GM21786 (cell line): ENCODE measurements around the gene RNF145.

Source experiments
- ATAC-seq: cut with Tn5 transposase; IDR thresholded peaks from one replicate; pipeline ENCODE4 v1.9.1; 2021; ENCODE audit not compliant: unreplicated experiment

Gene RNF145

GRCh38 chr5:159195775-159196174 lies 13.6 kb downstream of the RNF145 start:
- no peak for ATAC-seq

- no peak for ATAC-seq
Observed at GRCh38 chr5:159190170-159190569, 19.2 kb downstream of the RNF145 start.

GRCh38 chr5:159189310-159189709 lies 20.0 kb downstream of the RNF145 start:
- ATAC-seq = no peak

- no peak for ATAC-seq
Observed at GRCh38 chr5:159187719-159188118, 21.6 kb downstream of the RNF145 start.

GRCh38 chr5:159186319-159186718 lies 23.0 kb downstream of the RNF145 start:
- ATAC-seq = no peak

GRCh38 chr5:159185773-159186172 lies 23.6 kb downstream of the RNF145 start:
- no peak for ATAC-seq

GRCh38 chr5:159184858-159185381 lies 24.4 kb downstream of the RNF145 start:
- no peak for ATAC-seq

GRCh38 chr5:159184236-159184635 lies 25.1 kb downstream of the RNF145 start:
- no peak for ATAC-seq

GRCh38 chr5:159183247-159183646 lies 26.1 kb downstream of the RNF145 start:
- ATAC-seq = no peak

GRCh38 chr5:159182691-159183090 lies 26.7 kb downstream of the RNF145 start:
- no peak for ATAC-seq

GRCh38 chr5:159181651-159182050 lies 27.7 kb downstream of the RNF145 start:
- ATAC-seq = no peak

GRCh38 chr5:159181152-159181551 lies 28.2 kb downstream of the RNF145 start:
- ATAC-seq = peak; percentile 74

- ATAC-seq = no peak
Observed at GRCh38 chr5:159179529-159180305, 29.6 kb downstream of the RNF145 start.

GRCh38 chr5:159178978-159179377 lies 30.4 kb downstream of the RNF145 start:
- ATAC-seq = peak; percentile 59

GRCh38 chr5:159175547-159175946 lies 33.8 kb downstream of the RNF145 start:
- no peak for ATAC-seq

- no peak for ATAC-seq
Observed at GRCh38 chr5:159174511-159175168, 34.7 kb downstream of the RNF145 start.

- no peak for ATAC-seq
Observed at GRCh38 chr5:159171274-159171673, 38.1 kb downstream of the RNF145 start.

- ATAC-seq = no peak
Observed at GRCh38 chr5:159170021-159170420, 39.3 kb downstream of the RNF145 start.

- no peak for ATAC-seq
Observed at GRCh38 chr5:159166416-159166815, 42.9 kb downstream of the RNF145 start.

- no peak for ATAC-seq
Observed at GRCh38 chr5:159163701-159164046, 45.7 kb downstream of the RNF145 start.

- no peak for ATAC-seq
Observed at GRCh38 chr5:159163027-159163700, 46.2 kb downstream of the RNF145 start.
